CD4-positive, alpha-beta T cell treated with Interleukin-15 for 4 hours (primary cell): ENCODE data around the gene APOL6.
A peak's percentile ranks its signal among the peaks of the same experiment; 100 is the strongest.
"Not testable (repeated sequence)": the region's sequence is repeated elsewhere in the genome, so short reads cannot be mapped to it uniquely, and the experiment has no call there.

Experiments used
- DNase-seq: peaks from one replicate; pipeline ENCODE4 v3.0.0-alpha.2; 2020; ENCODE audit warnings: low spot score

Gene APOL6

GRCh38 chr22:35677460-35678187 lies 29.4 kb downstream of the APOL6 start:
- DNase-seq: no peak

DNA sequence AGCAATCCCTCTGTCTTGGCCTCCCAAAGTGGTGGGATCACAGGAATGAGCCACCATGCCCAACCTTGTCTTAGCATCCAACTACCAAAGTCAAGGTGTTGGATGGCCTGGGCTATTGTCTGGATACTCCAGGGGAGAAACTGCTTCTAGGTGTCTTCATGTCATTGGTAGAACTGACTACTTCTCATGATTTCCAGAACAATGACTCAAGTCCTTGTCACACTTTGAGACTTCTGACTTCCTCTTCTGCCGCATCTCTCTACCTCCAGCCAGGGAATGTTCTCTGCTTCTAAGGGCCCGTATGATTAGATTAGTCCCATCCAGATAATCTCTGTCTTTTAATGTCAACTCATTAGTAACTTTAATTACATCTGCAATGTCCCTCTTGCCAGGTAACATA lies 30.6 kb downstream of the APOL6 start:
- DNase-seq: no peak

DNA sequence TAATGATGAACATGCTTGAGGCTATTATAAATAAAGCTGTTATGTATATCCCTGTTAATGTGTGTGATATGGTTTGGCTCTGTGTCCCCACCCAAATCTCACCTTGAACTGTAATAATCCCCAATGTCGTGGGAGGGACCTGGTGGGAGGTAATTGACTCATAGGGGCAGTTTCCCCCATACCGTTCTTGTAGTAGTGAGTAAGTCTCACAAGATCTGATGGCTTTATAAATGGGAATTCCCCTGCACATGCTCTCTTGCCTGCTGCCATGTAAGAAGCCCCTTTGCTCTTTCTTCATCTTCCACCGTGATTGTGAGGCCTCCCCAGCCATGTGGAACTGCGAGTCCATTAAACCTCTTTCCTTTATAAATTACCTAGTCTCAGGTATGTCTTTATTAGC lies 31.2 kb downstream of the APOL6 start:
- DNase-seq: peak; percentile 48

DNA sequence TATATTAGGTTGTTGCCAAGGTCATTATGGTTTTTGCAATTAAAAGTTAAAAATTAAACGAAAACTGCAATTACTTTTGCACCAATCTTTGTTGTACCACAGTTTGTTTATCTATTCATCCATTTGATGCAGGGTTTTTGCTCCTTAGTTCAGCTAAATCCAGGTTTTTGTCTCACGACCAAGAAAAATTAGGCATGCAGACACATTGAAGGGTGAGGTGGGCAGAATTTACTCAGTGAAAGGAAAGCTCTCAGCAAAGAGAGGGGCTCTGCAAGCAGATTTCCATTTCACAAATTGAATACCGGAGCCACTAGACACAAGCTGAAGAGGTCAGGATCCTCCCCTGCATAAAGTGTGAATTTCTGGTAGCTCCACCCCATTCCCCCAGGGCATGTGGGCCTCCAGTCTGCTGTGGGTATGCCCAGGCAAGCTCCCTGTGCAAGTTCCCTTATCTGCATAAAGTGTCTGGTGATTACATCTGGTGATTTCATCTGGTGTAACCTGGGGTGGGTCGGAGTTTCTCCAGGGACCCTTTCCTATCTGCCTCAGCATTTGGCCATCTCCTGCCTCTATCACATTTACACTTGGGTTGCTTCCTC lies 33.3 kb downstream of the APOL6 start:
- no peak for DNase-seq

- DNase-seq: no peak
Measured at GRCh38 chr22:35683560-35683959, 35.3 kb downstream of the APOL6 start.

DNA sequence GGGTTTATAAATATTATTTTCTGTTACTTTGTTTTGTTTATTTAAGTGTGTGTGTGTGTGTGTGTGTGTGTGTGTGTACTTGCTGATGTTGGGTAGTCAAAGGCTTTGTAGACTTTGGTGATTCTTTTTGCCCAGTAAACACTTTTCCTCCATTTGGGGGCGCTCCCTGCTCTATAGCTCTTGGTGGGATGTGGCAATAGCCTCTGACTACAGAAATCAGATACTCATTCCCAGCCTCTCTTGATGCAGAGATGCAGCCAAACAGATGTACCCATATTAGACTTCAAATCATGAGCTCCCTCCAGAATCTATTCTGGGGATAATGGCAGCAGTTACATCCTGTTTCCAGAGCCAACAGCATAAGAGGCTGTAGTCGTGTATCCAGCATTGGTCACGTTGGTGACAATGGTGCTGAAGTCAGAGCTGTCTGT lies 36.0 kb downstream of the APOL6 start:
- DNase-seq: no peak

DNA sequence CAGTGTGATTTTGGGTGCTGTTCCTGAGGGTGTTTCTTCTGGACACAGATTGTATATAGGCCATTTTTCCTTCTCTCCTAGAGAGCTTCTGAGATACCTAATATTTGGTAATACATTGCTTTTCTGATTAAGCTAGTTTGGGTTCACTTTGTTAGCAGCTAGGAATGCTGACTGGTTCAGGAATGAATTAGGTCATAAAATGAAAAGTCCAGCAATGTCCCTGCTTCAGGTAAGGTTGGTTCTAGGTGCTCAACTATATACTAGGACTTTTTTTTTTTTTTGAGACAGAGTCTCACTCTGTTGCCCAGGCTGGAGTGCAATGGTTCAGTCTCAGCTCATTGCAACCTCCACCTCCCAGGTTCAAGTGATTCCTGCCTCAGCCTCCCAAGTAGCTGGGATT lies 36.5 kb downstream of the APOL6 start:
- DNase-seq: no peak

DNA sequence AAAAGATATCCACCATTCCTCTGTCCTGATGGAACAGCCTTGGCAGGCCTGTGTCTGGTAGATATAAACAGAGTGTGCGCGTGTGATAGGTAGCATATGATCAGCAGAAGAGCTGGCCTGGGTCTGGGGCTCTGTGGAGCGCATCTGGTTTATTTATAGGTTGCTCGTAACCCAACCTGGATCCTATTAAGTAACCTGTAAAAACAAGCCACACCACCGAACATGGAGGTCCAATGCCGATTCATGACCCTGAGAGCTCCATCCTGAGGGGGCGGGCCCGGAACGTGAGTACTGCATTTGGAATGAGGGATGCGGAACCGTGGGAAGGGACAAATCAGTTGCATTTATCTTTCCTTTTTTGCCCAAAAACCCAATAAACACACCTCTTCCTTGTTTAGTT lies 37.5 kb downstream of the APOL6 start:
- no peak for DNase-seq

DNA sequence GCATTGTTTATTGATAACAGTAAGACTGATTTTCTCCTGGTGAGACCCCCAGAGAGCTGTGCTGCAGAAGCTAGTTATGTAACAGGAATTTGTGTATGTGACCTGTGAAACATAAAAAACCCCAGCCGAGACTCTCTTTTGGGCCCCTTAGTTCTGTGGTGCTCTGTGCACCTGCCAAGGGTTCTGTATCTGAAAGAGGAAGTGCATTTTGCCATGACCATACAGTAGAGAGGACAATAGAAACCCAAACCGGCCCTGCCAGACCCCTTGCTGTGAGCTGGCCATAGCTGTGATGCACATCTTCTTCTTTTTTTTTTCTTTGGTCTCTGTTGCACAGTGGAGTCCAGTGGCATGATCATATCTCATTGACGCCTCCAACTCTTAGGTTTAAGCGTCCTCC lies 38.1 kb downstream of the APOL6 start:
- no peak for DNase-seq

GRCh38 chr22:35687461-35687860 lies 39.2 kb downstream of the APOL6 start:
- no peak for DNase-seq

DNA sequence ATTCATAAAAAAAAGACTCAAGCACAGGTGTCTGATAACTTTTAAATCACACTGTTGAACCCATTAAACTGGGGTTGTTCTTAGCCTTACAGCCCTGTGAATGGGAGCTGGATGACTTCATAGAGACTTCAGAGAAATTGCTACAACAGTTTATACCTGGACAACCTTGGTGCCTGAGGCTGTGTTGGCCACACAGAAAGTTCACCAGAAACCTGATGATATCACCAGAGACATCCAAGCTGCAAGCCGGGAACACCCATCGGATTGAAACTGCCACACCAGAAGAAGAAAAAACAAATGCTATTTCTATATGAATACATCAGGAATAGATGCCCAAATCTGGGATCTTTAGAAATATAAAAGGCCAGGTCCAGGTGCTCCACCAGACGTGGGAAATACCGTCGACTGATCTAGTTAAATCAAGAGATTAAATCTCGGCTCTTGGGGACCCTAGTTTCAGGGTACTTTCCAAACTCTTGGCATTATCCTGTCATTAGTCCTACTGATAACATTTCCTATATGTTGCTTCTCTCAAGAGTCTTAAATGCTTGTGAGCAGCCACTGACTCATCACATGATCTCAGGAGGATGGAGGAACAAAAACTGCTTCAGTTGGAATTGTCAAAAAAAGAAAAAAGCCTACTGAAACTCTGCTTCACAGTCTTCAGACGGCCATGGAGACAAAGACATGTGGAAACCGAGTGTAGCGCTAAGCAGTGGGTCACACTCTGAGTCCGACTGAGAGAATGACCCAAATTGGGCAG lies 40.8 kb downstream of the APOL6 start:
- DNase-seq: no peak

DNA sequence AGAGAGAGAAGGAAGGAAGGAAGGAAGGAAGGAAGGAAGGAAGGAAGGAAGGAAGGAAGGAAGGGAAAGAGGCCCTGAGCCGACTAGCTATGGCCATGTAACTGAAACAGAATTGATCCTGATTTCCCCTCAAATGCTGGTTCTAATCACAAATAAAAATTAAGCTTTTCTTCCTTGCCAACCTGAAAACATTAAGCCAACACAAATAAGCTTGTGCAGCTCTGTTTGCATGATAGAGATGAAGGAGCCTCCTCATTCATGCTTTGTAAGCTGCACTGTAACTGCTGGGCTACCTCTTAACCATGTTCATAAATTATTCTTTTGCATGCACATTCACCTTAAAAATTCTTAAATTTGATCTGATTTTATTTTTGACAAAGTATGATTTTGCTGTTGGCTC lies 41.8 kb downstream of the APOL6 start:
- DNase-seq: no peak

DNA sequence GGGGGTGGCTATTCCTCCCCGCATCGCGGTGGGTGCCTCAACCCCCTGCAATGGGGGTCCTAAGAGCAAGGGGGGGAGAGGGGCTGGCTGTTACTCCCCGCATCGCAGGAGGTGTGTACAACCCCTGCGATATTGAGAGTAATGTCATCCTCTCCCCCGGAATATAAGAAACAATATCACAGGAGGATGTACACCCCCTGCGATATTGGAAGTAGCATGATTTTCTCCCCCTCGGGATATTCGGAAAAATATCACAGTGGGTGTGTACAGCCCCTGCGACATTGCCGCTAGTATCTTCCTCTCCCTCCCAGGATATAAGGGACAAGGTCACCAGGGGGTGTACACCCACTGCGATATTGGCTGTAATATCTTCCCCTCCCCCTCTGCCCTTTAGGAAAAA lies 47.0 kb downstream of the APOL6 start:
- DNase-seq: no peak

DNA sequence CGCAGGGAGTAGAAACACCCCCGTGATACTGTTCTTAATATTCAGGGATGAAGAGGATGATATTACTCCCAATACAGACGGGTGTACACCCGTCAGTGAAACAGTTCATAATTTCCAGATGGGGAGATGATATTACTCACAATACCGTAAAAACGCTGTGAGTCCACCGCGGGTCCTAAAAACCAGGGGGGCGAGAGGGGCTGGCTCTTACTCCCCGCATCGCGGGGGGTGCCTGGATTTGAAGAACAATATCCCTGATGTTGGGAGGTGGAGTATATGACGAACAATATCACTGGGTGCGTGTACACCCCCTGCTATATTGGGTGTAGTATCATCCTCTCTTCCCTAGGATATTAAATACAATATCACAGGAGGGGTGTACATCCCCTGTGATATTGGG lies 48.9 kb downstream of the APOL6 start:
- DNase-seq: no peak

- not testable (repeated sequence) for DNase-seq
Measured at GRCh38 chr22:35699852-35700251, 51.6 kb downstream of the APOL6 start.

GRCh38 chr22:35703861-35704584 lies 55.8 kb downstream of the APOL6 start:
- no peak for DNase-seq

DNA sequence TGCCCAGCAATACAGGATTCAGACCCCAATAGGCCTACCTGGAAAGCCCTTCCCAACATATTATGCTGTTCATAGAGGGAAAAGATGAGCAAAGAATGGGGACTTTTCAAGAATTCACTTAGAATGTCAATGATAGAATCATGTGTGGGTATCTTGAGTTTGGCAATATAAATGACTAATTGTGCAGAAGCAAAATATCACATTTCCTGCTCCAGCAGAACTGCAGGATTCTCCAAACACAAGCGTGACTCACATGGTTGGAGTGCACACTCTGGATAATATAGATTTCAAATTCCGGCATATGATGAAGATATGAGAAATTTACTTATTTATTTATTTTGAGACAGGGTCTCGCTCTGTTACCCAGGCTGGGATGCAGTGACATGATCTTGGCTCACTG lies 56.9 kb downstream of the APOL6 start:
- no peak for DNase-seq

GRCh38 chr22:35708453-35708852 lies 60.2 kb downstream of the APOL6 start:
- no peak for DNase-seq

DNA sequence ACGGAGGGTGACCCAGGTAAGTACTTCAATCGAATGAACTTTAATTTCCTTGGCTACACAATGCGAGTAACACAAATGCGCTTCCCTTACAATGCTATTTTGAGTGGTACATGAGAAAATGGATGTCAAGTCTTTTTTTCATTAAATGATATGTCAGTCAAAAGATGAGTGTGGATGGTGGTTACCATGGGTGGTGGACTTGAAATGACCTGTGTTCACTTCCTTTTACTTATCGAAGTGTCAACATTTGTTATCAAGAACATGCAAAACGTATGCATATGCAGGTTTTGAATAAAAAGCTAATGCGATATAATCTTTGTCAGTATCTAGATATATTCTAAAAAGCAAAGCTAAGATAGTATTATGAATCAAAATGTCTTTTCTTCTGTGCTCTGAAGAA lies 60.7 kb downstream of the APOL6 start:
- DNase-seq: no peak

- DNase-seq: no peak
Measured at GRCh38 chr22:35711336-35711735, 63.1 kb downstream of the APOL6 start.

DNA sequence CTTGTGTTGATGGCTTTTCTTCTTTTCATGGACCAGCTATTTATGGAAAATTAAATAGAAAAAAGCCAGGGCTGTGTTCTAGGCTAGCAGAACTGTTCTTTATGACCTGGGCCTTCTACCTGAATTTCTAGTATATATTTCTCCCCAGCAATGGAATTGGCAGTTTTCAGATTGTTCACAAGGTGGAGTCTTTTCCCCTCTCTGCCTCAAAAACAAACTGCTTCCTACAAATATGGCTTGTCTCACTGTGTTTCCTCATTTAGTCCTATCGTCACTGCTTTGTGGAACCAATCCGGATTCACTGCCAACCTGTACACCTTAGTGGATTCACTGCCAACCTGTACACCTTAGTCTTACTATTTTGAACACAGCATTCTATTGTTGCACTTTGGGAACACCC lies 64.4 kb downstream of the APOL6 start:
- DNase-seq: no peak

- DNase-seq: no peak
Measured at GRCh38 chr22:35717572-35717971, 69.3 kb downstream of the APOL6 start, which contains the start of gene APOL5. APOL5 (plus strand) TSS chr22:35717872; CDS start chr22:35717872, 0 bp downstream.
